GM21526 (cell line): ENCODE results near the gene ANKRD36.
"Not testable (repeated sequence)": the region's sequence is repeated elsewhere in the genome, so short reads cannot be mapped to it uniquely, and the experiment has no call there.

Experiments used
- ATAC-seq: cut with Tn5 transposase; IDR thresholded peaks from one replicate; pipeline ENCODE4 v1.9.1; 2021; ENCODE audit warnings: moderate library complexity; ENCODE audit not compliant: unreplicated experiment, low FRiP score

Gene ANKRD36

DNA sequence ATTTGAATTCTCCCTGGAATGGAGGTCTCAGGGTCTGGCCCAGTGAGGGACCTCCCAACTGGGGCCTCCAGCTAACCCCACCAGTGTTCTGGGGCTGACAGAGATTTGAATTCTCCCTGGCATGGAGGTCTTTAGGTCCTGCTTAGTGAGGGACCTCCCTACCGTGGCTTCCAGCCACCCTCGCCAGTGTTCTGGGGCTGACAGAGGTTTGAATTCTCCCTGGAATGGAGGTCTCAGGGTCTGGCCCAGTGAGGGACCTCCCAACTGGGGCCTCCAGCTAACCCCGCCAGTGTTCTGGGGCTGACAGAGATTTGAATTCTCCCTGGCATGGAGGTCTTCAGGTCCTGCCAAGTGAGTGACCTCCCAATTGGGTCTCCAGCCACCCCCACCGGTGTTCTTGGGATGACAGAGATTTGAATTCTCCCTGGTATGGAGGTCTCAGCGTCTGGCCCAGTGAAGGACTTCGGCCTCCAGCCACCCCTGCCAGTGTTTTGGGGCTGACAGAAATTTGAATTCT lies 155.2 kb downstream of the ANKRD36 start:
- ATAC-seq: not testable (repeated sequence)

- ATAC-seq: not testable (repeated sequence)
These were observed 163.4 kb downstream of the ANKRD36 start for GRCh38 chr2:97276232-97276798.

- not testable (repeated sequence) for ATAC-seq
These were observed 172.2 kb downstream of the ANKRD36 start for GRCh38 chr2:97285187-97285586.

DNA sequence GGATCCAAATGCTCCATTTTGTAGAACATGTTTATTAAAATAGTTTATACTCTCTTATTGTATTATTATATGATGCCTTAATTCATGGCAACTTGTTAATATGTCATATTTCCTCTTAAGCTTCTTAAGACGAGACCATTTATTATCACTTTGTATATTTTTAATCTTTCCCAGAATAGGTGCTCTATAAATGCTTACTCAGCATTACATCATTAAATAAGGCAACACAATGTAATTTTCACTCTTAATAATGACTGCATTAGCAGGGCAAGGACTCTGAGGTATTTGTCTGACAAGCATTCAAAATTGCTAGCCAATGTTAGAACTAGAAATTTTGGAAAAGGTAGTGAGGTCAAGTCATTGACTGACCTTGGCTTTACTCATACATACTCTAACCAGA lies 180.7 kb downstream of the ANKRD36 start:
- not testable (repeated sequence) for ATAC-seq
